WTC11 (cell line): ENCODE results near the gene EFNA5. TPM values are rescaled to one million over a fixed set of nuclear protein-coding genes. Genes with fewer than 3 reads are reported as not detected.

Experiments
- ATAC-seq: fragments of 200-7000 bp; cut with Tn5 transposase; 2 replicates; pipeline ENCODE4 v1.10.0; 2021; ENCODE audit warnings: mild to moderate bottlenecking, moderate library complexity
- CTCF ChIA-PET: fragments of 300-600 bp; sonication (Branson Sonifier 250); formaldehyde crosslinking; loops from one replicate; lab custom pipeline; 2021; ENCODE audit warnings: antibody characterized with exemption; lab: Charles Lee
- POLR2A ChIA-PET: fragments of 350-600 bp; sonication (Branson Sonifier 250); formaldehyde crosslinking; loops from one replicate; lab custom pipeline; 2021; ENCODE audit warnings: antibody characterized with exemption; lab: Charles Lee
- DNase-seq: peaks from one replicate; pipeline ENCODE4 v3.0.0; 2021; ENCODE audit warnings: low spot score
- H3K27ac Mint-ChIP-seq: 2 replicates; pipeline ENCODE4 v1.8.0; 2021; ENCODE audit warnings: mixed read lengths
- H3K27me3 Mint-ChIP-seq: 2 replicates; pipeline ENCODE4 v1.8.0; 2021; ENCODE audit warnings: low read depth, mild to moderate bottlenecking, moderate library complexity, mixed read lengths
- H3K36me3 Mint-ChIP-seq: 2 replicates; pipeline ENCODE4 v1.8.0; 2021; ENCODE audit warnings: mixed read lengths
- H3K4me1 Mint-ChIP-seq: 2 replicates; pipeline ENCODE4 v1.8.0; 2022; ENCODE audit warnings: mixed read lengths
- H3K4me3 Mint-ChIP-seq: 2 replicates; pipeline ENCODE4 v1.8.0; 2021; ENCODE audit warnings: mild to moderate bottlenecking, moderate library complexity, mixed read lengths
- H3K9me3 Mint-ChIP-seq: 2 replicates; pipeline ENCODE4 v1.8.0; 2021; ENCODE audit warnings: mixed read lengths
- GABPB1 ChIP-seq: sonication (generic); formaldehyde crosslinking; IDR thresholded peaks from 2 replicates; pipeline ENCODE4 v1.8.1; 2023; ENCODE audit warnings: mild to moderate bottlenecking, missing genetic modification reagents
- HMGA2 ChIP-seq: fragments of 250-450 bp; sonication (Bioruptor Pico); IDR thresholded peaks from 2 replicates; pipeline ENCODE4 v1.4.0; 2021; ENCODE audit warnings: mild to moderate bottlenecking, moderate library complexity
- IRF2 ChIP-seq: sonication (generic); formaldehyde crosslinking; IDR thresholded peaks from 2 replicates; pipeline ENCODE4 v1.8.0; 2022; ENCODE audit warnings: low read depth, missing genetic modification reagents, borderline replicate concordance
- JUN ChIP-seq: sonication (generic); formaldehyde crosslinking; IDR thresholded peaks from 2 replicates; pipeline ENCODE4 v1.8.0; 2023; ENCODE audit warnings: mild to moderate bottlenecking, missing genetic modification reagents
- NFE2L1 ChIP-seq: sonication (generic); formaldehyde crosslinking; IDR thresholded peaks from 2 replicates; pipeline ENCODE4 v1.8.1; 2023; ENCODE audit warnings: missing genetic modification reagents
- RELA ChIP-seq: sonication (generic); formaldehyde crosslinking; IDR thresholded peaks from 2 replicates; pipeline ENCODE4 v1.8.1; 2022; ENCODE audit warnings: missing genetic modification reagents, mild to moderate bottlenecking, borderline replicate concordance
- SOX15 ChIP-seq: fragments of 250-450 bp; sonication (Bioruptor Pico); IDR thresholded peaks from 2 replicates; pipeline ENCODE4 v1.9.0; 2021; ENCODE audit warnings: mild to moderate bottlenecking
- ZNF317 ChIP-seq: sonication (generic); formaldehyde crosslinking; IDR thresholded peaks from 2 replicates; pipeline ENCODE4 v1.8.1; 2023; ENCODE audit warnings: low read depth, mild to moderate bottlenecking, moderate library complexity, missing genetic modification reagents, borderline replicate concordance
- ZNF416 ChIP-seq: fragments of 250-450 bp; sonication (Bioruptor Pico); IDR thresholded peaks from 2 replicates; pipeline ENCODE4 v1.9.0; 2021; ENCODE audit warnings: mild to moderate bottlenecking, inconsistent platforms
- total RNA-seq: library from RNA; stranded (reverse); gene quantifications from 3 replicates; pipeline ENCODE4 v1.2.3, GENCODE V29; 2021
- TF ChIP-seq, protein P1 (sequence below): sonication (generic); formaldehyde crosslinking; IDR thresholded peaks from 2 replicates; pipeline ENCODE4 v1.8.1; 2022; ENCODE audit warnings: mild to moderate bottlenecking, moderate library complexity, missing genetic modification reagents
- TF ChIP-seq, protein P2 (sequence below): sonication (generic); formaldehyde crosslinking; IDR thresholded peaks from 2 replicates; pipeline ENCODE4 v1.8.0; 2022; ENCODE audit warnings: mild to moderate bottlenecking, missing genetic modification reagents
- TF ChIP-seq, protein P3 (sequence below): sonication (generic); formaldehyde crosslinking; IDR thresholded peaks from 2 replicates; pipeline ENCODE4 v1.8.1; 2023; ENCODE audit warnings: mild to moderate bottlenecking, missing genetic modification reagents
- TF ChIP-seq, protein P4 (sequence below): sonication (generic); formaldehyde crosslinking; IDR thresholded peaks from 2 replicates; pipeline ENCODE4 v1.8.1; 2022; ENCODE audit warnings: missing genetic modification reagents, borderline replicate concordance
- TF ChIP-seq, protein P5 (sequence below): sonication (generic); formaldehyde crosslinking; IDR thresholded peaks from 2 replicates; pipeline ENCODE4 v1.8.1; 2023; ENCODE audit warnings: mild to moderate bottlenecking, missing genetic modification reagents
- TF ChIP-seq, protein P6 (sequence below): sonication (generic); formaldehyde crosslinking; IDR thresholded peaks from 2 replicates; pipeline ENCODE4 v1.8.1; 2023; ENCODE audit warnings: mild to moderate bottlenecking, moderate library complexity, missing genetic modification reagents
- TF ChIP-seq, protein P7 (sequence below): sonication (generic); formaldehyde crosslinking; IDR thresholded peaks from 2 replicates; pipeline ENCODE4 v1.8.1; 2023; ENCODE audit warnings: mild to moderate bottlenecking, missing genetic modification reagents, borderline replicate concordance

Gene EFNA5
- total RNA-seq, 1 experiment from 2014 or later, result 17.4 TPM

DNA sequence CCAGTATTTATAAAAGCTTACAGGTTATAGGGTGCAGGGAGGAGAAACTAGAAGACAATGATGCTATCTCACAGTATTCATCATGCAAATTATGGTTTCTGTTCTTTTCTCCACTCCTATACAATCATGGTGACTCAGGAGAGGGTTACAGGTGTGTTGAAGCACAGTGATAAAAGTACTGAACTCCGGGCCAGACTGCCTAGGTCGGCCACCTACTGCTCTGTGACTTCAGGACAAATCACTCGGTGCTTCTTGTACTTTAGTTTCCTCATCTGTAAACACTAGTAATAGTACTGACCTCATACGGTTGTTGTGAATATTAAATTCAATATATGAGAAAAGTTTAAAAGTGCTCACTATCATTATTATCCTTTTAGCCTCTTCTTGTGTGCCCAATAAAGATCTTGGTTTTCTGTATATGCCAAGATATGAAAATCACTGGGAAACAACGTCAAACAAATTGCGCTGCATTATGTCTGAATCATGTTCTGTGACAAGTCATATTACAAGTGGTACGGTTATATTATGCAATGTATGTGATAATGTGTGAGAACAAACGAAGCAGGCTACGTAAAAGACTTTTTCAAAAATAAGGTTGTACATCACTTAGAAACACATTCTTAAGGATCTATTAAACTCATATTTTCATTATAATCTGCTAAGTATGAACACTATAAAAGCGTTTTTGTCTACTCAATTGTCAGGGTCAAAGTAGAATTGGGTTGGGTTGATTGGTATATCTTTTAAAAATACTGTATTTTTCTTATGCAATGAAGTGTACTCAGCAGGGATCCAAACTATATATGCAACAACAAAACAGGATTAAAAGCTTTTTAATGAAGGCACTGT, 153.3 kb downstream of the EFNA5 start (continued):
- TF ChIP-seq, protein P1, sequence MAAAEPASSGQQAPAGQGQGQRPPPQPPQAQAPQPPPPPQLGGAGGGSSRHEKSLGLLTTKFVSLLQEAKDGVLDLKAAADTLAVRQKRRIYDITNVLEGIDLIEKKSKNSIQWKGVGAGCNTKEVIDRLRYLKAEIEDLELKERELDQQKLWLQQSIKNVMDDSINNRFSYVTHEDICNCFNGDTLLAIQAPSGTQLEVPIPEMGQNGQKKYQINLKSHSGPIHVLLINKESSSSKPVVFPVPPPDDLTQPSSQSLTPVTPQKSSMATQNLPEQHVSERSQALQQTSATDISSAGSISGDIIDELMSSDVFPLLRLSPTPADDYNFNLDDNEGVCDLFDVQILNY (CRISPR knock-in tag), result no peak
- TF ChIP-seq, protein P2, sequence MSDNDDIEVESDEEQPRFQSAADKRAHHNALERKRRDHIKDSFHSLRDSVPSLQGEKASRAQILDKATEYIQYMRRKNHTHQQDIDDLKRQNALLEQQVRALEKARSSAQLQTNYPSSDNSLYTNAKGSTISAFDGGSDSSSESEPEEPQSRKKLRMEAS, result no peak
- TF ChIP-seq NFE2L1 (CRISPR knock-in tag) (no peak), RELA (CRISPR knock-in tag) (no peak), GABPB1 (no peak)
- TF ChIP-seq, protein P3, sequence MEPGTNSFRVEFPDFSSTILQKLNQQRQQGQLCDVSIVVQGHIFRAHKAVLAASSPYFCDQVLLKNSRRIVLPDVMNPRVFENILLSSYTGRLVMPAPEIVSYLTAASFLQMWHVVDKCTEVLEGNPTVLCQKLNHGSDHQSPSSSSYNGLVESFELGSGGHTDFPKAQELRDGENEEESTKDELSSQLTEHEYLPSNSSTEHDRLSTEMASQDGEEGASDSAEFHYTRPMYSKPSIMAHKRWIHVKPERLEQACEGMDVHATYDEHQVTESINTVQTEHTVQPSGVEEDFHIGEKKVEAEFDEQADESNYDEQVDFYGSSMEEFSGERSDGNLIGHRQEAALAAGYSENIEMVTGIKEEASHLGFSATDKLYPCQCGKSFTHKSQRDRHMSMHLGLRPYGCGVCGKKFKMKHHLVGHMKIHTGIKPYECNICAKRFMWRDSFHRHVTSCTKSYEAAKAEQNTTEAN (CRISPR knock-in tag), result no peak
- TF ChIP-seq, all 79 proteins: peak for 0

DNA sequence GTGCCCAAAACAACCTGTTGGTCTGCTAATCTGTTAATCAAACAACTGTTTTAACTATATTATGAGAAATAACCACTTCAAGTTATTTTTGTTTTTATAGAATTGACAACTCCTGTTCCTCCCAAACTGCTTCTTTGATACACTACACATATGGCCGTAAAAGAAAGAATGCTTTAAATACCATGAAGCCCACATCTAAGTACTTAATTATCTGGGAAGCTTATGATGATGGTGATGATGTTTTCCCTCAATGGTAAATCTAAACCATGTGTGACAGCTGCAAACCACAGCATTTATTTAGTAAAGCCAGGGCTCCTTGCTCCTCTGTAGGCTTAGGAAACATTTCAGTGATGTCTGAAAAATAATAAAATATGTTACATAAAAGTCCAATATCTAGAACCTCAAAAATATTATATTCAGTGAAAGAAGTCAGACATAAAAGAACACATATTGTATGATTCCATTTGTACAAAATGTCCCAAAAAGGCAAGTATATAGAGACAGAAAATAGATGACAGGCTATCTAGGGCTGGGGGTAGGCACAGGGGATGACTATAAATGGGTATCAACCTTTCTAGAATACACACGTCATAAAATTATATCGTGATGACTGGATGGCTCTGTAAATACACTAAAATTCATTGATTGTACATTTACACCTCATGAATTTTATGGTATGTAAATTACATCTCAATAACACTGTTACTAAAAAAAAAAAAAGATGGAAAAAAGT, 154.1 kb downstream of the EFNA5 start:
- POLR2A ChIA-PET, result no interaction called here
- H3K36me3 Mint-ChIP-seq, result no peaks in the 10 kb centered on the region
- no peak for TF ChIP-seq JUN (CRISPR knock-in tag)
- TF ChIP-seq HMGA2, result no peak
- no peak for TF ChIP-seq ZNF416 (CRISPR knock-in tag)
- TF ChIP-seq, protein P4, sequence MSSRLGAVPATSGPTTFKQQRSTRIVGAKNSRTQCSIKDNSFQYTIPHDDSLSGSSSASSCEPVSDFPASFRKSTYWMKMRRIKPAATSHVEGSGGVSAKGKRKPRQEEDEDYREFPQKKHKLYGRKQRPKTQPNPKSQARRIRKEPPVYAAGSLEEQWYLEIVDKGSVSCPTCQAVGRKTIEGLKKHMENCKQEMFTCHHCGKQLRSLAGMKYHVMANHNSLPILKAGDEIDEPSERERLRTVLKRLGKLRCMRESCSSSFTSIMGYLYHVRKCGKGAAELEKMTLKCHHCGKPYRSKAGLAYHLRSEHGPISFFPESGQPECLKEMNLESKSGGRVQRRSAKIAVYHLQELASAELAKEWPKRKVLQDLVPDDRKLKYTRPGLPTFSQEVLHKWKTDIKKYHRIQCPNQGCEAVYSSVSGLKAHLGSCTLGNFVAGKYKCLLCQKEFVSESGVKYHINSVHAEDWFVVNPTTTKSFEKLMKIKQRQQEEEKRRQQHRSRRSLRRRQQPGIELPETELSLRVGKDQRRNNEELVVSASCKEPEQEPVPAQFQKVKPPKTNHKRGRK (CRISPR knock-in tag), result no peak
- TF ChIP-seq, protein P5, sequence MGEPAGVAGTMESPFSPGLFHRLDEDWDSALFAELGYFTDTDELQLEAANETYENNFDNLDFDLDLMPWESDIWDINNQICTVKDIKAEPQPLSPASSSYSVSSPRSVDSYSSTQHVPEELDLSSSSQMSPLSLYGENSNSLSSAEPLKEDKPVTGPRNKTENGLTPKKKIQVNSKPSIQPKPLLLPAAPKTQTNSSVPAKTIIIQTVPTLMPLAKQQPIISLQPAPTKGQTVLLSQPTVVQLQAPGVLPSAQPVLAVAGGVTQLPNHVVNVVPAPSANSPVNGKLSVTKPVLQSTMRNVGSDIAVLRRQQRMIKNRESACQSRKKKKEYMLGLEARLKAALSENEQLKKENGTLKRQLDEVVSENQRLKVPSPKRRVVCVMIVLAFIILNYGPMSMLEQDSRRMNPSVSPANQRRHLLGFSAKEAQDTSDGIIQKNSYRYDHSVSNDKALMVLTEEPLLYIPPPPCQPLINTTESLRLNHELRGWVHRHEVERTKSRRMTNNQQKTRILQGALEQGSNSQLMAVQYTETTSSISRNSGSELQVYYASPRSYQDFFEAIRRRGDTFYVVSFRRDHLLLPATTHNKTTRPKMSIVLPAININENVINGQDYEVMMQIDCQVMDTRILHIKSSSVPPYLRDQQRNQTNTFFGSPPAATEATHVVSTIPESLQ (CRISPR knock-in tag), result no peak
- TF ChIP-seq SOX15 (CRISPR knock-in tag), result no peak
- no peak for TF ChIP-seq IRF2
- TF ChIP-seq, protein P6, sequence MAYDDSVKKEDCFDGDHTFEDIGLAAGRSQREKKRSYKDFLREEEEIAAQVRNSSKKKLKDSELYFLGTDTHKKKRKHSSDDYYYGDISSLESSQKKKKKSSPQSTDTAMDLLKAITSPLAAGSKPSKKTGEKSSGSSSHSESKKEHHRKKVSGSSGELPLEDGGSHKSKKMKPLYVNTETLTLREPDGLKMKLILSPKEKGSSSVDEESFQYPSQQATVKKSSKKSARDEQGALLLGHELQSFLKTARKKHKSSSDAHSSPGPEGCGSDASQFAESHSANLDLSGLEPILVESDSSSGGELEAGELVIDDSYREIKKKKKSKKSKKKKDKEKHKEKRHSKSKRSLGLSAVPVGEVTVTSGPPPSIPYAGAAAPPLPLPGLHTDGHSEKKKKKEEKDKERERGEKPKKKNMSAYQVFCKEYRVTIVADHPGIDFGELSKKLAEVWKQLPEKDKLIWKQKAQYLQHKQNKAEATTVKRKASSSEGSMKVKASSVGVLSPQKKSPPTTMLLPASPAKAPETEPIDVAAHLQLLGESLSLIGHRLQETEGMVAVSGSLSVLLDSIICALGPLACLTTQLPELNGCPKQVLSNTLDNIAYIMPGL (CRISPR knock-in tag), result no peak
- TF ChIP-seq, protein P7, sequence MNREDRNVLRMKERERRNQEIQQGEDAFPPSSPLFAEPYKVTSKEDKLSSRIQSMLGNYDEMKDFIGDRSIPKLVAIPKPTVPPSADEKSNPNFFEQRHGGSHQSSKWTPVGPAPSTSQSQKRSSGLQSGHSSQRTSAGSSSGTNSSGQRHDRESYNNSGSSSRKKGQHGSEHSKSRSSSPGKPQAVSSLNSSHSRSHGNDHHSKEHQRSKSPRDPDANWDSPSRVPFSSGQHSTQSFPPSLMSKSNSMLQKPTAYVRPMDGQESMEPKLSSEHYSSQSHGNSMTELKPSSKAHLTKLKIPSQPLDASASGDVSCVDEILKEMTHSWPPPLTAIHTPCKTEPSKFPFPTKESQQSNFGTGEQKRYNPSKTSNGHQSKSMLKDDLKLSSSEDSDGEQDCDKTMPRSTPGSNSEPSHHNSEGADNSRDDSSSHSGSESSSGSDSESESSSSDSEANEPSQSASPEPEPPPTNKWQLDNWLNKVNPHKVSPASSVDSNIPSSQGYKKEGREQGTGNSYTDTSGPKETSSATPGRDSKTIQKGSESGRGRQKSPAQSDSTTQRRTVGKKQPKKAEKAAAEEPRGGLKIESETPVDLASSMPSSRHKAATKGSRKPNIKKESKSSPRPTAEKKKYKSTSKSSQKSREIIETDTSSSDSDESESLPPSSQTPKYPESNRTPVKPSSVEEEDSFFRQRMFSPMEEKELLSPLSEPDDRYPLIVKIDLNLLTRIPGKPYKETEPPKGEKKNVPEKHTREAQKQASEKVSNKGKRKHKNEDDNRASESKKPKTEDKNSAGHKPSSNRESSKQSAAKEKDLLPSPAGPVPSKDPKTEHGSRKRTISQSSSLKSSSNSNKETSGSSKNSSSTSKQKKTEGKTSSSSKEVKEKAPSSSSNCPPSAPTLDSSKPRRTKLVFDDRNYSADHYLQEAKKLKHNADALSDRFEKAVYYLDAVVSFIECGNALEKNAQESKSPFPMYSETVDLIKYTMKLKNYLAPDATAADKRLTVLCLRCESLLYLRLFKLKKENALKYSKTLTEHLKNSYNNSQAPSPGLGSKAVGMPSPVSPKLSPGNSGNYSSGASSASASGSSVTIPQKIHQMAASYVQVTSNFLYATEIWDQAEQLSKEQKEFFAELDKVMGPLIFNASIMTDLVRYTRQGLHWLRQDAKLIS, result no peak
- TF ChIP-seq, protein P3 (CRISPR knock-in tag), result no peak
- TF ChIP-seq ZNF317 (CRISPR knock-in tag), result no peak

More for the DNA sequence above, 154.1 kb downstream of the EFNA5 start:
- Mint-ChIP-seq H3K27ac (no peak overlapping the region), H3K27me3 (no peaks in the 10 kb centered on the region), H3K4me1 (peaks cover 72% of the 10 kb centered on the region), H3K9me3 (no peaks in the 10 kb centered on the region), H3K4me3 (no peak overlapping the region)
- CTCF ChIA-PET, result interaction anchor here (1.5 kb wide), 1 partner anchor 56 kb away, joined by 4 read pairs; no protein-coding TSS in a partner anchor
- no peak for ATAC-seq
- DNase-seq, result no peak
